ENCODE measurements around the gene USP32.
"Not testable (repeated sequence)": the region's sequence is repeated elsewhere in the genome, so short reads cannot be mapped to it uniquely, and the experiment has no call there.

USP32 gene

GRCh38 chr17:60322056-60322387, 69.9 kb downstream of the USP32 start:
- DNase-seq (ENCODE audit: low read depth) = no peak
- TF ChIP-seq, protein P1, sequence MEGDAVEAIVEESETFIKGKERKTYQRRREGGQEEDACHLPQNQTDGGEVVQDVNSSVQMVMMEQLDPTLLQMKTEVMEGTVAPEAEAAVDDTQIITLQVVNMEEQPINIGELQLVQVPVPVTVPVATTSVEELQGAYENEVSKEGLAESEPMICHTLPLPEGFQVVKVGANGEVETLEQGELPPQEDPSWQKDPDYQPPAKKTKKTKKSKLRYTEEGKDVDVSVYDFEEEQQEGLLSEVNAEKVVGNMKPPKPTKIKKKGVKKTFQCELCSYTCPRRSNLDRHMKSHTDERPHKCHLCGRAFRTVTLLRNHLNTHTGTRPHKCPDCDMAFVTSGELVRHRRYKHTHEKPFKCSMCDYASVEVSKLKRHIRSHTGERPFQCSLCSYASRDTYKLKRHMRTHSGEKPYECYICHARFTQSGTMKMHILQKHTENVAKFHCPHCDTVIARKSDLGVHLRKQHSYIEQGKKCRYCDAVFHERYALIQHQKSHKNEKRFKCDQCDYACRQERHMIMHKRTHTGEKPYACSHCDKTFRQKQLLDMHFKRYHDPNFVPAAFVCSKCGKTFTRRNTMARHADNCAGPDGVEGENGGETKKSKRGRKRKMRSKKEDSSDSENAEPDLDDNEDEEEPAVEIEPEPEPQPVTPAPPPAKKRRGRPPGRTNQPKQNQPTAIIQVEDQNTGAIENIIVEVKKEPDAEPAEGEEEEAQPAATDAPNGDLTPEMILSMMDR (IDR thresholded peaks at IDR 0.05; ENCODE audit: low read length, missing control alignments) = no peak

DNA sequence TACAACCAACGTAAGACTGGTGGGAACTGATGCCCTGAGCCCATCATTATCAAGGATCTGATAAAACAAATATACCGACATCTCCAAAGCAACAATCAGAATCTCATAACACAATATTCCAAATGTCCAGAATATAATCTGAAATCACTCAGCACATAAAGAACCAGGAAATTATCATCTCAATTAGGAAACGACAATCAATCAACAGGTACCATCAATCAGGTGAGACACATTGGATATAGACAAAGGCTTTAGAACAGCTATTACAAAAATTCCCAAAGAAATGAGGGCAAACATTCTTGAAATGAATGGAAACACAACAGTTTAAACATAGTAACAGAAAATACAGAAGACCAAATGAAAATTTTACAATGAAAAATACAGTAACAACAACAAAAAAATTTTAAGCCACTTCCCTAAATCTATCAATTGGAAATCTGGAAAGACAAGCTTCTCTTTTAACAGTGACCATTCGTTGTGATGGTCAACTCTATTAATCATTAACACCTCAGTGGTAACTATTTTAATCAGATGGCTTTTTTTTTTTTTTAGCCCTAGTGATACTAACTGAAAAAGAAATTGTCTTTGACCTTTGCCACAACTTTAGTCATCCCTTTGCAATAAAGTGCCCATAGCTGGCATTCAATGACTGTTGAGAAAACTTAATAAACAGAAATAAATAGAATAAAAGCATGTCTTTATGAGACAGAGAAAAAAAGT, 70.4 kb downstream of the USP32 start:
- DNase-seq (ENCODE audit: low read depth) = no peak
- H3K4me3 ChIP-seq (replicated peaks; ENCODE audit: low read depth, low read length) = no peak overlapping the region
- TF ChIP-seq, protein P1 (IDR thresholded peaks at IDR 0.05; ENCODE audit: low read length, missing control alignments) = no peak

More at GRCh38 chr17:60322056-60322387, 69.9 kb downstream of the USP32 start:
- no peak overlapping the region for H3K4me3 ChIP-seq (replicated peaks; ENCODE audit: low read depth, low read length)

- TF ChIP-seq, protein P1 (IDR thresholded peaks at IDR 0.05; ENCODE audit: low read length, missing control alignments) = no peak
- DNase-seq (ENCODE audit: low read depth) = no peak
- H3K4me3 ChIP-seq (replicated peaks; ENCODE audit: low read depth, low read length) = no peak overlapping the region
Observed at GRCh38 chr17:60318830-60319229, 73.1 kb downstream of the USP32 start.

DNA sequence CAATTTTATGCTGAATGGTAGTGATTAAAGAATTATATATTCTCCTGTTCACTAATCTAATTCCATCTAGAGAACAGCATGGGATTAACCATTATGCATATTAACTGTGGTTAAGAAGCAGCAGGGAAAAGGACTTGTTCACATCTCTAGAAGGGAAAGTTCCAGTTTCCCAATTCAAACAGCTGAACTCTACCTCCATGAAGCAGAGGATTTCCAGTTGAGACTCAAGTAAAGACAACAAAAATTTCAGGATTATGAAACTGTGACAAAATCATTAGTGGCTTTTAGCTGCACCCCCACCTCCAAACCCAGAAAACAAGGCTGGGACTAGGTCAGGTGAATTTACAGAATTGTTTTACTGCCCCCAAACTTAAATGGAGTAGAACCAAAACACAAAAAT, 73.6 kb downstream of the USP32 start:
- no peak for DNase-seq (ENCODE audit: low read depth)
- TF ChIP-seq, protein P1 (IDR thresholded peaks at IDR 0.05; ENCODE audit: low read length, missing control alignments) = no peak
- H3K4me3 ChIP-seq (replicated peaks; ENCODE audit: low read depth, low read length) = no peak overlapping the region

- TF ChIP-seq, protein P1 (IDR thresholded peaks at IDR 0.05; ENCODE audit: low read length, missing control alignments) = peak; percentile 1
- DNase-seq (ENCODE audit: low read depth) = no peak
- no peak overlapping the region for H3K4me3 ChIP-seq (replicated peaks; ENCODE audit: low read depth, low read length)
Observed at GRCh38 chr17:60315650-60316049, 76.3 kb downstream of the USP32 start.

- not testable (repeated sequence) for H3K4me3 ChIP-seq (replicated peaks; ENCODE audit: low read depth, low read length); DNase-seq (ENCODE audit: low read depth)
Observed at GRCh38 chr17:60314900-60315299, 77.0 kb downstream of the USP32 start.

DNA sequence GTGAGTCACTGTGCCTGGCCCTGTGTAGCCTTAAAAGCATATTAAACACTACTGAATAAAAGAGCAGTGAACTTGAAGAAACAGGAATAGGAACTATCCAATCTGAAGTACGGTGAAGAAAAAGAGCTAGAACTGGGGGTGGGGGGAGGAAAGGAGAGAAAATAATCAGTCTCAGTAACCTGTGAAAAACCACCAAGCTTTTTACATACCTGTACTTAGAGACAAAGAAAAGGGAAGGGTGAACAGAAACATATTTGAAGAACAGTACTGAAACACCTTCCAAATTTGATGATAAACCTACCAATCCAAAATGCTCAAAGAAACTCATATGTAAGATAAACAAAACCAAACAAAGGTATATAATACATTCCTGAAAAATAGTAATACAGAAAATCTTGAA, 77.5 kb downstream of the USP32 start:
- DNase-seq (ENCODE audit: low read depth) = no peak
- TF ChIP-seq, protein P1 (IDR thresholded peaks at IDR 0.05; ENCODE audit: low read length, missing control alignments) = no peak
- H3K4me3 ChIP-seq (replicated peaks; ENCODE audit: low read depth, low read length) = no peak overlapping the region
